ENCODE measurements around the gene CBX3. TPM values are rescaled to one million over a fixed set of nuclear protein-coding genes. Genes with fewer than 3 reads are reported as not detected.
A peak's percentile ranks its signal among the peaks of the same experiment; 100 is the strongest.

Gene CBX3
- total RNA-seq, 2 donors from 2014 or later = 34.2 to 63.3 TPM

- 88 to 90% methylated on average over 9 of the region's 9 CpGs for WGBS, 2 donors
- ATAC-seq = no peak
- Histone ChIP-seq H3K27ac (peak overlapping the region in 1 of 4 donors; percentile 2), H3K4me1 (peaks cover 74% of the 10 kb centered on the region), H3K9me3 (no peaks in the 10 kb centered on the region), H3K27me3 (no peaks in the 10 kb centered on the region), H3K36me3 (replicated peaks in 1 of 2; ENCODE audit: insufficient read depth in 1 of 2, low read depth in 2 of 2) (peaks cover 22 to 48% of the 10 kb centered on the region in 2 donors), H3K4me3 (no peak overlapping the region)
- TF ChIP-seq CTCF (IDR thresholded peaks at IDR 0.05) (no peak), POLR2A (IDR thresholded peaks at IDR 0.05) (peak in 1 of 3 donors; percentile 6)
- no peak for DNase-seq
- intact Hi-C loops (cut with DNase I) = no loop called here
Observed at GRCh38 chr7:26188206-26188956, 13.2 kb upstream of the CBX3 start.

GRCh38 chr7:26188957-26189541, 12.5 kb upstream of the CBX3 start:
- Histone ChIP-seq H3K4me3 (no peak overlapping the region), H3K9me3 (no peaks in the 10 kb centered on the region), H3K27me3 (no peaks in the 10 kb centered on the region), H3K36me3 (replicated peaks in 1 of 2; ENCODE audit: insufficient read depth in 1 of 2, low read depth in 2 of 2) (peaks cover 22 to 55% of the 10 kb centered on the region in 2 donors), H3K4me1 (peaks cover 74% of the 10 kb centered on the region), H3K27ac (peak overlapping the region in 1 of 4 donors; percentile 2)
- DNase-seq = no peak
- no peak for ATAC-seq
- TF ChIP-seq CTCF (IDR thresholded peaks at IDR 0.05) (no peak), POLR2A (IDR thresholded peaks at IDR 0.05) (no peak)
- WGBS, 2 donors = 85% methylated on average over 3 of the region's 3 CpGs
- intact Hi-C loops (cut with DNase I) = no loop called here

GRCh38 chr7:26189697-26190096, 11.8 kb upstream of the CBX3 start:
- Histone ChIP-seq H3K27ac (no peak overlapping the region), H3K4me1 (peaks cover 77% of the 10 kb centered on the region), H3K9me3 (no peaks in the 10 kb centered on the region), H3K27me3 (no peaks in the 10 kb centered on the region), H3K4me3 (no peak overlapping the region), H3K36me3 (replicated peaks in 1 of 2; ENCODE audit: insufficient read depth in 1 of 2, low read depth in 2 of 2) (peaks cover 22 to 57% of the 10 kb centered on the region in 2 donors)
- 86 to 89% methylated on average over 3 of the region's 3 CpGs for WGBS, 2 donors
- ATAC-seq (no peak), DNase-seq (no peak)
- intact Hi-C loops (cut with DNase I) = no loop called here
- TF ChIP-seq CTCF (IDR thresholded peaks at IDR 0.05) = no peak
- TF ChIP-seq POLR2A (IDR thresholded peaks at IDR 0.05) = peak in 1 of 3 donors; percentile 7

DNA sequence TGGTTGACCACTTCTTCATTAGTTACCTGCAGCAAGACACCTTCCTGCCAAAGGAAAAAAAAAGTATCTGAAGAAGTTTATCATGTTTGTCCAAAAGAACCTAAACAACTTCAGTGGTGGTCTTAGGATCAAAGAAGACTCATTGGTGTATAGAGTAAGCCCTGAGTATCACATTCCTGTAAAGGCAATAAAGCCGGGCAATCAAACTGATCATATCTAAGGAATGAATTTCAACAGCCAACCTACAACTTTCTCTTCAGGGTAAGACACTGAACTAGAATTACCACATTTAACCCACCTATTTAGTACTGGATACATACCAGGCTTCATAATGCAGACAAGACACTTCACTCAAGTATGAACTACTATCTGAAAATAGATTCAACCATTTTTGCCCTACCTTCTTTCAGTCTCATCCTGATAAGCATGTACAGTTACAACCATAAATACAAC, 11.1 kb upstream of the CBX3 start:
- Histone ChIP-seq H3K9me3 (no peaks in the 10 kb centered on the region), H3K4me3 (no peak overlapping the region), H3K27me3 (no peaks in the 10 kb centered on the region), H3K4me1 (peaks cover 78% of the 10 kb centered on the region), H3K27ac (no peak overlapping the region), H3K36me3 (replicated peaks in 1 of 2; ENCODE audit: insufficient read depth in 1 of 2, low read depth in 2 of 2) (peaks cover 22 to 61% of the 10 kb centered on the region in 2 donors)
- WGBS, 2 donors = 84 to 100% methylated on average over 1 of the region's 1 CpG
- ATAC-seq (no peak), DNase-seq (no peak)
- intact Hi-C loops (cut with DNase I) = no loop called here
- no peak for TF ChIP-seq POLR2A (IDR thresholded peaks at IDR 0.05)
- TF ChIP-seq CTCF (IDR thresholded peaks at IDR 0.05) = no peak

Measured in body of pancreas (tissue), 4 donors.